SU-DHL-6 (cell line): ENCODE measurements around the gene NOSIP.

Source experiments
- CTCF ChIP-seq: fragments of 200-600 bp; sonication (generic); IDR thresholded peaks from one replicate; pipeline ENCODE4 v1.5.1; 2017; ENCODE audit warnings: antibody characterized with exemption, mild to moderate bottlenecking, low read length, moderate library complexity; ENCODE audit not compliant: insufficient read depth, poor library complexity, severe bottlenecking
- EZH2phosphoT487 ChIP-seq: fragments of 200-600 bp; sonication (generic), shearing (Covaris generic); conservative IDR thresholded peaks from 2 replicates; pipeline ENCODE4 v1.6.1; 2018; ENCODE audit warnings: mild to moderate bottlenecking, antibody characterized with exemption, low read length, moderate library complexity, mixed read lengths

DNA sequence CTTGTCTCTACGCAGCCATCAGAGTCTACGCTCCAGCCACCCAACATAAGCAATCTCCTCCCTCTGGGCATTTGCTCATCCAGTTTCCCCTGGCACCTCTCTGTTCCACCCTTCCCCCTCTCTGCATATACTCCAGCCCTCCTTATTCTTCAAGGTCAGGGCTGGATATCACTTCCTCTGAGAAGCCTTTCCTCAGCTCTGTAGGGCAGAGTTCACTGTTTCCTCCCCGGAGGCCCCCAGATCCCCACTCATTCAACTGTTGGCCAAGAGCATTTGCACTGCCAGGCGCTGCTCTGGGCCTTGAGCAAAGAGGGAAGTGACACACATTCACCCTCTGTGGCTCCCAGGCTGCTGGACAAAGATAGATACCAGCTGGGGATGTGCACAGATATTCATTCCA is 64.6 kb downstream of the NOSIP start:
- TF ChIP-seq CTCF: no peak
- no peak for TF ChIP-seq EZH2phosphoT487
